Measurements from ENCODE around the gene FAM234A. TPM values are rescaled to one million over a fixed set of nuclear protein-coding genes. Genes with fewer than 3 reads are reported as not detected.

Gene FAM234A
- total RNA-seq, 1 experiment from 2014 or later = 121 TPM

DNA sequence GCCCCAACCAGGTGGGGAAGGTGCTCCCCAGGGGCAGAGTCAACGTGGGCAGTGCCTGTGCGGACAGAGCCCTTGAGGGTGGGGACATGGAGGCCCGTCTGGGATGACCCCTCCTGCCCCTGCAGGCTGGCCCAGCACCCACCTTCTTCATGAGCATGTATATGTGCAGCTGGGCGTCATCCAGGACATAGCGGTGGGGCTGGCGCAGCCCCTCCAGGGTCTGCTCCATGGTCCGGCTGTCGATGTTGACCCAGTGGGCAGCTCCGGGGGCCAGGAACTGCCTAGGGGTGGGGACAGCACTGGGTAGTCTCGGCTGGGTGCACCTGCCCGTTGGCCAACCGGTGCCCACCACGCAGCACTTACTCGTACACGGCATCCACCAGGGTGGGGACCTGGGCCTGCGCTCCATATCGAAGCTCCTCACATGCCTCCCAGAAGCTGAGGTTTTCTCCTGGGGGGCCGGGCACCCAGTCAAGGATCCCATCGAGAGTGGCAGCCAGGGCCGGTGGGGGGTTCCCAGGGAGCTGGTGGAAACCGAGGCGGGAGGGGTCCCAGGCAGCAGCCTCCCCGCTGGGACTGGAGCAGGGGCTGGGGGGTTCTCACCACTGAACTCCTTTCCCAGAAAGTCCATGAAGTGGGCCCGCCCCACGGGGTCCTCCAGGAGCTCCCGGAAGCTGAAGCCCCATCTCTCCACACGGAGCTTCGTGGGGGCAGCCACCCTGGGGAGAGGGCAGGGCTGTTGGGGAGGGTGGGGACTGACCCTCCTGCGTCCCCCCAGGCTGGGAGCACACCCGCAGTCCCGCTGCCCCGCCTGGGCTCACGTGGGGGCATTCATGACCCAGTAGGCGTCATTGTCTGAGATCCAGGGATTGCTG is 36.0 kb downstream of the FAM234A start:
- Histone ChIP-seq H3K9me3 (ENCODE audit: control insufficient read depth, insufficient read depth, low read depth, low read length) (no peaks in the 10 kb centered on the region), H3K27ac (ENCODE audit: low read length) (no peak overlapping the region), H3K4me1 (ENCODE audit: control insufficient read depth, insufficient read depth, low read length) (peaks cover 4% of the 10 kb centered on the region), H3K36me3 (ENCODE audit: control insufficient read depth, insufficient read depth, low read length) (no peaks in the 10 kb centered on the region), H3K4me3 (ENCODE audit: low read depth in 2 of 2, low read length in 2 of 2) (no peak overlapping the region), H3K27me3 (ENCODE audit: control insufficient read depth, insufficient read depth, low read length) (no peaks in the 10 kb centered on the region)
- ChIA-PET POLR2A (no interaction called here), CTCF (no interaction called here)
- in situ Hi-C loops (cut with HindIII; ENCODE audit: low pct_unique_long_range_greater_than_20kb, low sequenced_read_pairs) (no loop called here), intact Hi-C loops (cut with micrococcal nuclease; ENCODE audit: unreplicated experiment) (no loop called here)
- ATAC-seq (no peak), DNase-seq (ENCODE audit: low read depth, low spot score) (no peak)
- no TSS peak for BruUV-seq (replicated peaks)
- no peak for TF ChIP-seq TCF7L2 (IDR thresholded peaks at IDR 0.05; ENCODE audit: low read depth, low read length)
- no peak for TF ChIP-seq SIN3A (IDR thresholded peaks at IDR 0.05; ENCODE audit: borderline replicate concordance, insufficient read depth, low read depth, low read length)
- no peak for TF ChIP-seq POLR2AphosphoS5 (IDR thresholded peaks at IDR 0.05; ENCODE audit: low read depth, low read length)
- no peak for TF ChIP-seq REST (IDR thresholded peaks at IDR 0.05; ENCODE audit: insufficient read depth in 1 of 2, low read depth in 2 of 2, low read length in 1 of 2)
- TF ChIP-seq, protein P1, sequence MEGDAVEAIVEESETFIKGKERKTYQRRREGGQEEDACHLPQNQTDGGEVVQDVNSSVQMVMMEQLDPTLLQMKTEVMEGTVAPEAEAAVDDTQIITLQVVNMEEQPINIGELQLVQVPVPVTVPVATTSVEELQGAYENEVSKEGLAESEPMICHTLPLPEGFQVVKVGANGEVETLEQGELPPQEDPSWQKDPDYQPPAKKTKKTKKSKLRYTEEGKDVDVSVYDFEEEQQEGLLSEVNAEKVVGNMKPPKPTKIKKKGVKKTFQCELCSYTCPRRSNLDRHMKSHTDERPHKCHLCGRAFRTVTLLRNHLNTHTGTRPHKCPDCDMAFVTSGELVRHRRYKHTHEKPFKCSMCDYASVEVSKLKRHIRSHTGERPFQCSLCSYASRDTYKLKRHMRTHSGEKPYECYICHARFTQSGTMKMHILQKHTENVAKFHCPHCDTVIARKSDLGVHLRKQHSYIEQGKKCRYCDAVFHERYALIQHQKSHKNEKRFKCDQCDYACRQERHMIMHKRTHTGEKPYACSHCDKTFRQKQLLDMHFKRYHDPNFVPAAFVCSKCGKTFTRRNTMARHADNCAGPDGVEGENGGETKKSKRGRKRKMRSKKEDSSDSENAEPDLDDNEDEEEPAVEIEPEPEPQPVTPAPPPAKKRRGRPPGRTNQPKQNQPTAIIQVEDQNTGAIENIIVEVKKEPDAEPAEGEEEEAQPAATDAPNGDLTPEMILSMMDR (IDR thresholded peaks at IDR 0.05) = no peak

GRCh38 chr16:272633-273546 is 38.3 kb downstream of the FAM234A start:
- in situ Hi-C loops (cut with HindIII; ENCODE audit: low pct_unique_long_range_greater_than_20kb, low sequenced_read_pairs) (no loop called here), intact Hi-C loops (cut with micrococcal nuclease; ENCODE audit: unreplicated experiment) (no loop called here)
- ChIA-PET CTCF (interaction anchor here (0.6 kb wide), 1 partner anchor 90 kb away, joined by 3 read pairs; no protein-coding TSS in a partner anchor), POLR2A (no interaction called here)
- Histone ChIP-seq H3K36me3 (ENCODE audit: control insufficient read depth, insufficient read depth, low read length) (no peaks in the 10 kb centered on the region), H3K4me1 (ENCODE audit: control insufficient read depth, insufficient read depth, low read length) (peaks cover 6% of the 10 kb centered on the region; the same call in 1 of the 2 replicates), H3K27ac (ENCODE audit: low read length) (no peak overlapping the region), H3K4me3 (ENCODE audit: low read depth in 2 of 2, low read length in 2 of 2) (no peak overlapping the region), H3K27me3 (ENCODE audit: control insufficient read depth, insufficient read depth, low read length) (no peaks in the 10 kb centered on the region), H3K9me3 (ENCODE audit: control insufficient read depth, insufficient read depth, low read depth, low read length) (no peaks in the 10 kb centered on the region)
- no TSS peak for BruUV-seq (replicated peaks)
- ATAC-seq (0 out of 2 replicates have a peak, but pooled peaks have one; percentile 22), DNase-seq (ENCODE audit: low read depth, low spot score) (no peak)
- TF ChIP-seq POLR2AphosphoS5 (IDR thresholded peaks at IDR 0.05; ENCODE audit: low read depth, low read length) = no peak
